NCI-H187 (cell line): ENCODE measurements around the gene SEMA3C.

Experiments used
- DNase-seq, 2 experiments: peaks; one replicate each; lab custom pipeline; 2025; lab: John Stamatoyannopoulos, UW

SEMA3C gene

GRCh38 chr7:80734011-80734410 lies 184.8 kb downstream of the SEMA3C start:
- no peak for DNase-seq

- DNase-seq: no peak
Measured at GRCh38 chr7:80733333-80733915, 185.4 kb downstream of the SEMA3C start.

GRCh38 chr7:80732630-80733029 lies 186.2 kb downstream of the SEMA3C start:
- no peak for DNase-seq

- DNase-seq: no peak
Measured at GRCh38 chr7:80731281-80731680, 187.6 kb downstream of the SEMA3C start.

- DNase-seq: no peak
Measured at GRCh38 chr7:80729591-80730320, 189.1 kb downstream of the SEMA3C start.

GRCh38 chr7:80726666-80727065 lies 192.2 kb downstream of the SEMA3C start:
- DNase-seq: no peak

GRCh38 chr7:80725181-80725611 lies 193.7 kb downstream of the SEMA3C start:
- DNase-seq: no peak

- no peak for DNase-seq
Measured at GRCh38 chr7:80724249-80724871, 194.5 kb downstream of the SEMA3C start.

- DNase-seq: no peak
Measured at GRCh38 chr7:80722616-80723195, 196.1 kb downstream of the SEMA3C start.

- DNase-seq: no peak
Measured at GRCh38 chr7:80721883-80722615, 196.8 kb downstream of the SEMA3C start.

- no peak for DNase-seq
Measured at GRCh38 chr7:80720146-80720545, 198.7 kb downstream of the SEMA3C start.

GRCh38 chr7:80719261-80719660 lies 199.6 kb downstream of the SEMA3C start:
- no peak for DNase-seq

- DNase-seq: no peak
Measured at GRCh38 chr7:80711531-80711930, 207.3 kb downstream of the SEMA3C start.

GRCh38 chr7:80708123-80708522 lies 210.7 kb downstream of the SEMA3C start:
- DNase-seq: no peak

- DNase-seq: no peak
Measured at GRCh38 chr7:80707318-80707717, 211.5 kb downstream of the SEMA3C start.

GRCh38 chr7:80705130-80705781 lies 213.6 kb downstream of the SEMA3C start:
- no peak for DNase-seq

- no peak for DNase-seq
Measured at GRCh38 chr7:80703272-80703671, 215.6 kb downstream of the SEMA3C start.

- no peak for DNase-seq
Measured at GRCh38 chr7:80699721-80700256, 219.1 kb downstream of the SEMA3C start.

GRCh38 chr7:80699045-80699638 lies 219.7 kb downstream of the SEMA3C start:
- peak; percentile 15 to 38 for DNase-seq
